OCI-LY7 (cell line): Measurements from ENCODE around the gene GRPR.

ENCODE experiments used
- EZH2phosphoT487 ChIP-seq: fragments of 200-600 bp; sonication (generic); IDR thresholded peaks from 2 replicates; pipeline ENCODE4 v1.6.1; 2018; ENCODE audit warnings: low read depth, borderline replicate concordance, mild to moderate bottlenecking, mixed run types, antibody characterized with exemption, low read length, moderate library complexity, mixed read lengths
- TF ChIP-seq, protein P1 (sequence below): fragments of 200-600 bp; sonication (generic); conservative IDR thresholded peaks from 2 replicates; pipeline ENCODE4 v1.5.1; 2014; ENCODE audit warnings: mild to moderate bottlenecking, antibody characterized with exemption, low read length, moderate library complexity, mixed read lengths

DNA sequence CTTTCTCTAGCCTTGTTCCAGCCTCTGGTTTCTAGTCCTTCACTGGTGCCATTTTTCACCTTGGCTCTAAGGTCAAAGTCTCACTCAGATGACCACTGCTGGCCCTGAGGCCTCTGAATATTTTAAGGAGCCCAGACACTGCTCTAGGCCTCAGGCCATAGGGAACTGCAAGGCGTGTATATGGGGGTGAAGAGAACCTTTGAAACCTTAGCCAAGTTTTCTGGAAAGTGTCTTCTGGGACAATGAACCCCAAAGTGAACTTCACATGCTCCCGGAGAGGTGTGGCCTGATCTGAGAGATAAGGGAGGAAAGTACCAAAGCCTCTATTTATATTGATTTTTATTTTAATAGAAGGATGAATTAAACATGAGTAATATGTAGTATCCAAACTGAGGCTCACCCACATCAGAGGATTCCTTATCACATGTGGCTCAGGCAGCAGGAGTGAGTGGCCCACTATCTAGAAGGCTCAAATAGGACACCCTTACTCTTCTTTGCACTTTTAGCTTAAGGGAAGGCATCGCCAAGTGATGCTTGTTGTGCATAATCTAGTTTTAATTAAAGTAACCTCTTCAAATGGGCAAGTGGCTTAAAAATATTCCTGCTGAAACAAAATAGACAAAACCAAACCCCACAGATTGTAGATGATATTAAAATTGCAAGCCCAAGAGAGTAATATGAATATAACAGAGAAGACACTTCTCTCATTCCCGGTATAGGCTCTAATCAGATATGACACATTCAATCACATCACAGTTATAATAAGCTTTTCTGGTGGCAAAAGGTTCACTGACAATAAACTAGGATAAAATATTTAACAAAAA is 18.3 kb downstream of the GRPR start:
- TF ChIP-seq, protein P1, sequence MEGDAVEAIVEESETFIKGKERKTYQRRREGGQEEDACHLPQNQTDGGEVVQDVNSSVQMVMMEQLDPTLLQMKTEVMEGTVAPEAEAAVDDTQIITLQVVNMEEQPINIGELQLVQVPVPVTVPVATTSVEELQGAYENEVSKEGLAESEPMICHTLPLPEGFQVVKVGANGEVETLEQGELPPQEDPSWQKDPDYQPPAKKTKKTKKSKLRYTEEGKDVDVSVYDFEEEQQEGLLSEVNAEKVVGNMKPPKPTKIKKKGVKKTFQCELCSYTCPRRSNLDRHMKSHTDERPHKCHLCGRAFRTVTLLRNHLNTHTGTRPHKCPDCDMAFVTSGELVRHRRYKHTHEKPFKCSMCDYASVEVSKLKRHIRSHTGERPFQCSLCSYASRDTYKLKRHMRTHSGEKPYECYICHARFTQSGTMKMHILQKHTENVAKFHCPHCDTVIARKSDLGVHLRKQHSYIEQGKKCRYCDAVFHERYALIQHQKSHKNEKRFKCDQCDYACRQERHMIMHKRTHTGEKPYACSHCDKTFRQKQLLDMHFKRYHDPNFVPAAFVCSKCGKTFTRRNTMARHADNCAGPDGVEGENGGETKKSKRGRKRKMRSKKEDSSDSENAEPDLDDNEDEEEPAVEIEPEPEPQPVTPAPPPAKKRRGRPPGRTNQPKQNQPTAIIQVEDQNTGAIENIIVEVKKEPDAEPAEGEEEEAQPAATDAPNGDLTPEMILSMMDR = no peak
- no peak for TF ChIP-seq EZH2phosphoT487
